Smooth muscle cell (in vitro differentiated cells): ENCODE measurements around the gene NFAM1. TPM values are rescaled to one million over a fixed set of nuclear protein-coding genes. Genes with fewer than 3 reads are reported as not detected.

Source experiments
- DNase-seq: peaks from one replicate; lab custom pipeline; 2025; ENCODE audit not compliant: unreplicated experiment; lab: John Stamatoyannopoulos, UW
- H2AFZ ChIP-seq: fragments of 200-600 bp; sonication (generic); 2 replicates; pipeline ENCODE4 v1.6.0; 2016; ENCODE audit warnings: antibody characterized with exemption, low read depth, mild to moderate bottlenecking
- H3F3A ChIP-seq: fragments of 200-600 bp; sonication (generic); 2 replicates; pipeline ENCODE4 v1.6.0; 2017; ENCODE audit warnings: antibody characterized with exemption, low read depth
- H3K27ac ChIP-seq: fragments of 200-600 bp; sonication (generic); 2 replicates; pipeline ENCODE4 v1.5.1; 2016; ENCODE audit warnings: low read depth, mild to moderate bottlenecking
- H3K27me3 ChIP-seq: fragments of 200-600 bp; sonication (generic); 2 replicates; pipeline ENCODE4 v1.6.1; 2016; ENCODE audit warnings: low read depth, mild to moderate bottlenecking
- H3K36me3 ChIP-seq: fragments of 200-600 bp; sonication (generic); 2 replicates; pipeline ENCODE4 v1.5.1; 2016; ENCODE audit warnings: low read depth
- H3K4me1 ChIP-seq: fragments of 200-600 bp; sonication (generic); 2 replicates; pipeline ENCODE4 v1.5.1; 2016; ENCODE audit warnings: low read depth
- H3K4me2 ChIP-seq: fragments of 200-600 bp; sonication (generic); 2 replicates; pipeline ENCODE4 v1.6.0; 2016; ENCODE audit warnings: mild to moderate bottlenecking
- H3K4me3 ChIP-seq: fragments of 200-600 bp; sonication (generic); 2 replicates; pipeline ENCODE4 v1.5.1; 2016; ENCODE audit warnings: mild to moderate bottlenecking
- H3K79me2 ChIP-seq: fragments of 200-600 bp; sonication (generic); 2 replicates; pipeline ENCODE4 v1.6.0; 2016; ENCODE audit warnings: low read depth, mild to moderate bottlenecking
- H3K9ac ChIP-seq: fragments of 200-600 bp; sonication (generic); 2 replicates; pipeline ENCODE4 v1.6.0; 2016; ENCODE audit warnings: low read depth
- H3K9me3 ChIP-seq: fragments of 200-600 bp; sonication (generic); replicated peaks from 2 replicates; pipeline ENCODE4 v1.5.1; 2016; ENCODE audit warnings: low read depth
- H4K20me1 ChIP-seq: fragments of 200-600 bp; sonication (generic); 2 replicates; pipeline ENCODE4 v1.6.0; 2016; ENCODE audit warnings: low read depth
- CTCF ChIP-seq: fragments of 200-600 bp; sonication (generic); IDR thresholded peaks from 2 replicates; pipeline ENCODE4 v1.5.1; 2017; ENCODE audit warnings: borderline replicate concordance, mild to moderate bottlenecking, antibody characterized with exemption; ENCODE audit not compliant: insufficient read depth, poor library complexity, severe bottlenecking
- WGBS: methylation state at CpG from one replicate; pipeline ENCODE4 v1.1.7; 2016; ENCODE audit warnings: low lambda C conversion rate; 5-methylcytosine and 5-hydroxymethylcytosine counted together
- polyA plus RNA-seq: library from polyadenylated mRNA; unstranded; fragments of >200 nt; fragmentation: Nextera tagmentation; extraction: Ambion mirVana; gene quantifications from 2 replicates; pipeline ENCODE4 v1.2.1, GENCODE V29; 2016
- total RNA-seq: library from RNA; depleted of rRNA; stranded (reverse); fragments of >200 nt; gene quantifications from 2 replicates; pipeline ENCODE4 v1.2.3, GENCODE V29; 2014

The NFAM1 gene
- total and polyA plus RNA-seq, 2 experiments from 2014 or later = not detected

GRCh38 chr22:42444077-42444904 lies 12.1 kb upstream of the NFAM1 start:
- TF ChIP-seq CTCF = peak; percentile 60
- peaks cover 8% of the 10 kb centered on the region for H3K4me1 ChIP-seq
- no peak overlapping the region for H3K27ac ChIP-seq
- WGBS = 4% methylated on average over 23 of the region's 28 CpGs
- H2AFZ ChIP-seq = peak overlapping the region; percentile 60
- H3K36me3 ChIP-seq = no peaks in the 10 kb centered on the region
- H3K9ac ChIP-seq = no peak overlapping the region
- no peaks in the 10 kb centered on the region for H3K9me3 ChIP-seq
- H3K79me2 ChIP-seq = no peaks in the 10 kb centered on the region
- H3K27me3 ChIP-seq = no peaks in the 10 kb centered on the region
- peak overlapping the region; percentile 80 for H3K4me2 ChIP-seq
- DNase-seq = peak; percentile 78
- H3K4me3 ChIP-seq = peak overlapping the region; percentile 39
- no peaks in the 10 kb centered on the region for H4K20me1 ChIP-seq
- H3F3A ChIP-seq = no peaks in the 10 kb centered on the region

- Histone ChIP-seq H3K4me2 (peak overlapping the region; percentile 80), H3K79me2 (no peaks in the 10 kb centered on the region), H3F3A (no peaks in the 10 kb centered on the region), H3K27ac (no peak overlapping the region), H4K20me1 (no peaks in the 10 kb centered on the region), H3K4me3 (peak overlapping the region; percentile 39), H3K9me3 (no peaks in the 10 kb centered on the region), H3K36me3 (no peaks in the 10 kb centered on the region), H2AFZ (peak overlapping the region; percentile 60), H3K4me1 (peaks cover 8% of the 10 kb centered on the region), H3K27me3 (no peaks in the 10 kb centered on the region), H3K9ac (no peak overlapping the region)
- WGBS = 43% methylated on average over 6 of the region's 6 CpGs
- no peak for DNase-seq
- no peak for TF ChIP-seq CTCF
Observed at GRCh38 chr22:42443240-42444076, 11.3 kb upstream of the NFAM1 start.

- H3K79me2 ChIP-seq = no peaks in the 10 kb centered on the region
- H3F3A ChIP-seq = no peaks in the 10 kb centered on the region
- WGBS = 92% methylated on average over 4 of the region's 4 CpGs
- no peaks in the 10 kb centered on the region for H3K36me3 ChIP-seq
- no peak for DNase-seq
- no peaks in the 10 kb centered on the region for H3K27me3 ChIP-seq
- H3K9me3 ChIP-seq = no peaks in the 10 kb centered on the region
- no peak overlapping the region for H3K4me2 ChIP-seq
- peaks cover 8% of the 10 kb centered on the region for H3K4me1 ChIP-seq
- no peak overlapping the region for H2AFZ ChIP-seq
- no peak overlapping the region for H3K27ac ChIP-seq
- H3K4me3 ChIP-seq = no peak overlapping the region
- no peak overlapping the region for H3K9ac ChIP-seq
- no peaks in the 10 kb centered on the region for H4K20me1 ChIP-seq
- no peak for TF ChIP-seq CTCF
Observed at GRCh38 chr22:42442748-42443147, 10.5 kb upstream of the NFAM1 start.
